Activated T-cell treated with anti-CD3 and anti-CD28 coated beads, Interleukin-2, amount 50 U/mL, for 24 hours (primary cell): ENCODE results near the gene AARS1.
"Not testable (repeated sequence)": the region's sequence is repeated elsewhere in the genome, so short reads cannot be mapped to it uniquely, and the experiment has no call there.

Experiments
- DNase-seq: peaks from one replicate; pipeline ENCODE4 v3.0.0-alpha.2; 2020
- H3K27ac Mint-ChIP-seq: 2 replicates; pipeline ENCODE4 v1.8.0; 2020; ENCODE audit warnings: mild to moderate bottlenecking, mixed read lengths
- H3K27me3 Mint-ChIP-seq: 2 replicates; pipeline ENCODE4 v1.8.0; 2020; ENCODE audit warnings: mixed read lengths
- H3K36me3 Mint-ChIP-seq: 2 replicates; pipeline ENCODE4 v1.8.0; 2020; ENCODE audit warnings: low read depth, mixed read lengths
- H3K4me1 Mint-ChIP-seq: 2 replicates; pipeline ENCODE4 v1.8.0; 2020; ENCODE audit warnings: low read depth, mixed read lengths
- H3K4me3 Mint-ChIP-seq: 2 replicates; pipeline ENCODE4 v1.8.0; 2020; ENCODE audit warnings: mild to moderate bottlenecking, moderate library complexity, mixed read lengths
- H3K9me3 Mint-ChIP-seq: 2 replicates; pipeline ENCODE4 v1.8.0; 2020; ENCODE audit warnings: mixed read lengths

AARS1 gene

GRCh38 chr16:70295634-70296033, 6.3 kb upstream of the AARS1 start:
- Mint-ChIP-seq H3K4me1 (peaks cover 27% of the 10 kb centered on the region), H3K4me3 (no peak overlapping the region), H3K9me3 (no peaks in the 10 kb centered on the region), H3K27ac (no peak overlapping the region), H3K36me3 (peaks cover 18% of the 10 kb centered on the region), H3K27me3 (no peaks in the 10 kb centered on the region)
- DNase-seq, result no peak

DNA sequence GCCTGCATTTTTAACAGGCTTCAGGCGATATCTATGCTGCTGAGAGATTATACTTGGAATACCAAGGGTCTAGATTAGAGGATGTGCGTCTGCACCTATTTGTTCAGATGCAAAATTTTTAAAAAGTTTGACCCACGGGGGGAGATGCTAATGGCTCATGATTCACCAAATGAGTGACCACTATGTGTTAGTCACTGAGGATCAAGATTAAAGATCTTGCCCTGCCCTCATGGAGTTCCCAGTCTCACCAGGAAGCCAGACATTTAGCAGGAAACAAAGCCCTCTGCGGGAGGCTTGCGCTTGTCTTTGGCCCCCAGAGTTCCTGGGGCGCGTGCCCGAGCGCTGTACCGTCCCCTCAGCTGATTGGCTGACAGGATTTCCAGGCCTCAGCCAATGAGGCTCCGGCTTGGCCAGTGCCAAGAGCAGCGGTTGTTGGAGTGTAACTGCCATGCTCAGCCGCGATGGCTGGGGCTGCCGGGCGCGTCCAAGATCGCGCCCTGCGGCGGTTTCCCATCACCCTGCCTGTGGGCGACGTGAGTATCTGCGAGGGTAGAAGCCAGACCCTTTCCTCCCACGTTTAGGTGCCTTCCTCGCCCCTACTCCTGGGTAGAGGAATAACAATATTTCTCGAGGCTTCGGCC, 5.2 kb upstream of the AARS1 start:
- H3K4me1 Mint-ChIP-seq, result peaks cover 22% of the 10 kb centered on the region
- peaks cover 9% of the 10 kb centered on the region for H3K36me3 Mint-ChIP-seq
- no peak overlapping the region for H3K4me3 Mint-ChIP-seq
- H3K9me3 Mint-ChIP-seq, result no peaks in the 10 kb centered on the region
- H3K27ac Mint-ChIP-seq, result no peak overlapping the region
- H3K27me3 Mint-ChIP-seq, result no peaks in the 10 kb centered on the region
- DNase-seq, result no peak

- H3K27me3 Mint-ChIP-seq, H3K9me3 Mint-ChIP-seq, H3K4me3 Mint-ChIP-seq, H3K27ac Mint-ChIP-seq, DNase-seq: not testable (repeated sequence)
- Mint-ChIP-seq H3K36me3 (peaks cover 20% of the 10 kb centered on the region), H3K4me1 (peaks cover 20% of the 10 kb centered on the region)
Observed at GRCh38 chr16:70292148-70292547, 2.8 kb upstream of the AARS1 start.

- Mint-ChIP-seq H3K4me3 (no peak overlapping the region), H3K27me3 (no peaks in the 10 kb centered on the region), H3K4me1 (peaks cover 20% of the 10 kb centered on the region), H3K36me3 (peaks cover 25% of the 10 kb centered on the region), H3K27ac (peak overlapping the region; percentile 47), H3K9me3 (no peaks in the 10 kb centered on the region)
- no peak for DNase-seq
Observed at GRCh38 chr16:70290949-70291519, 1.7 kb upstream of the AARS1 start.

- peak overlapping the region; percentile 98 for H3K4me3 Mint-ChIP-seq
- not testable (repeated sequence) for H3K9me3 Mint-ChIP-seq, DNase-seq, H3K27me3 Mint-ChIP-seq
- H3K36me3 Mint-ChIP-seq, result peaks cover 57% of the 10 kb centered on the region
- peak overlapping the region; percentile 100 for H3K27ac Mint-ChIP-seq
- peaks cover 45% of the 10 kb centered on the region for H3K4me1 Mint-ChIP-seq
Observed at GRCh38 chr16:70287304-70287971, 1.9 kb downstream of the AARS1 start.

GRCh38 chr16:70276392-70276791, 12.9 kb downstream of the AARS1 start:
- no peaks in the 10 kb centered on the region for H3K27me3 Mint-ChIP-seq
- H3K4me1 Mint-ChIP-seq, result peaks cover 6% of the 10 kb centered on the region
- no peaks in the 10 kb centered on the region for H3K9me3 Mint-ChIP-seq
- peak overlapping the region; percentile 72 for H3K27ac Mint-ChIP-seq
- no peak overlapping the region for H3K4me3 Mint-ChIP-seq
- H3K36me3 Mint-ChIP-seq, result peaks cover 78% of the 10 kb centered on the region
- DNase-seq, result no peak

DNA sequence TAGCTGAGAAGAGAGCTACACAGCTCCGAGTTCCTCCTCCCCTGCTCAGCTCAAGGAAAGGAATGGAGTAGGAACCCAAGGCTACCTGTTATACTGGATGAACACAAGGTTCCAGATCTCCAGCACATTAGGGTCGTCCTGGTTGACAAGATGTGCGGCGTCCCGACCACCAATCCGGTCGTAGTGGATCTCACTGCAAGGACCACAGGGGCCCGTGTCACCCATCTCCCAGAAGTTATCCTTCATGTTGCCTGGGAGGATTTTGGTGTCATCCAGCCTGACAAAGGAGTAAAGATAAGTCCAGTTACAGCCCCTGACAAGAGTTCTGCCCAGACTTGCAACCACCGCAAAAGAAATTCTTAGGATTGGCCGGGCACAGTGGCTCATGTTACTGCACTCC, 17.6 kb downstream of the AARS1 start:
- no peaks in the 10 kb centered on the region for H3K4me1 Mint-ChIP-seq
- H3K4me3 Mint-ChIP-seq, result no peak overlapping the region
- H3K36me3 Mint-ChIP-seq, result peaks cover 84% of the 10 kb centered on the region
- no peaks in the 10 kb centered on the region for H3K27me3 Mint-ChIP-seq
- H3K9me3 Mint-ChIP-seq, result no peaks in the 10 kb centered on the region
- no peak for DNase-seq
- H3K27ac Mint-ChIP-seq, result no peak overlapping the region

GRCh38 chr16:70270176-70270575, 19.1 kb downstream of the AARS1 start:
- Mint-ChIP-seq H3K4me3 (no peak overlapping the region), H3K27ac (no peak overlapping the region), H3K9me3 (no peaks in the 10 kb centered on the region), H3K4me1 (no peaks in the 10 kb centered on the region), H3K27me3 (no peaks in the 10 kb centered on the region), H3K36me3 (peaks cover 86% of the 10 kb centered on the region)
- no peak for DNase-seq

DNA sequence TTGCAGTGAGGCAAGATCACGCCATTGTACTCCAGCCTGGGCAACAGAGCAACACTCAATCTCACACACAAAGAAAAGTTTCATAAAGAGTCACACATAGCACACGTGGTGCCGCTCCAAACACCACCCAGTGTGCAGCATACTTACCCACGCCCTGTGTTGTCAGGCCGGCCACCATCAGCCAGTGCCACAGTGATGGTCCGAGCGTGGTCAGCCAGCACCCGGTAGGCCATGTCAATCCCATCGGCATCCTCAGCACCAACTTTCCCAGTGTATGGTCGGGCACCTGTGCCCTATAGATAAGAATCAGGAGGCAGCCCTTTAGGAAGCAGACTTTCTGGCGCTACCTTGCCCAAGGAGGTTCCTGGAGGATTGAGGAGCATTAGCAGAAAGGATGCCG, 19.8 kb downstream of the AARS1 start:
- H3K4me3 Mint-ChIP-seq, result no peak overlapping the region
- DNase-seq, result no peak
- no peaks in the 10 kb centered on the region for H3K27me3 Mint-ChIP-seq
- H3K36me3 Mint-ChIP-seq, result peaks cover 86% of the 10 kb centered on the region
- H3K27ac Mint-ChIP-seq, result peak overlapping the region; percentile 40
- H3K4me1 Mint-ChIP-seq, result no peaks in the 10 kb centered on the region
- no peaks in the 10 kb centered on the region for H3K9me3 Mint-ChIP-seq

- H3K9me3 Mint-ChIP-seq, H3K4me3 Mint-ChIP-seq, H3K4me1 Mint-ChIP-seq, H3K27ac Mint-ChIP-seq, H3K27me3 Mint-ChIP-seq, DNase-seq: not testable (repeated sequence)
- peaks cover 92% of the 10 kb centered on the region for H3K36me3 Mint-ChIP-seq
Observed at GRCh38 chr16:70267922-70268321, 21.4 kb downstream of the AARS1 start.

DNA sequence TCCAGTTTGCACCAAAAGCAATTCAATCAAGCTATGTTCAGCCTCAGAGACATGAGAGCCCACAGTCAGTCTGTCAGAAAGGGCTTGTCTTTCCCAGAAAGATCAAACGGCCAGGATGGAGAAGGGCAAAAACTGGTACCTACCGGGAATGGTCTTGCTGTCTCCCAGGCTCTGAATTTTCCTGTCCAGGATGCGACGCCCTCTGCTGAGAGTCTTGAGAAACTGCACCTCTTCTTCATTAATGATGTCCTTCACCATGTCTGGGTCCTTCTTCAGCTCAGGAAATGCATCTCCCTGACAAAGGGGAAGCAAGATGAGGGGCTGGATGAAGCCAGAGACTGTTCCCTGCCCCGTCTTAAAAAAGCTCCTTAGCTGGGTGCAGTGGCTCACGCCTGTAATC, 21.8 kb downstream of the AARS1 start:
- H3K9me3 Mint-ChIP-seq, result no peaks in the 10 kb centered on the region
- H3K27me3 Mint-ChIP-seq, result no peaks in the 10 kb centered on the region
- peaks cover 90% of the 10 kb centered on the region for H3K36me3 Mint-ChIP-seq
- no peak overlapping the region for H3K4me3 Mint-ChIP-seq
- no peak for DNase-seq
- H3K4me1 Mint-ChIP-seq, result no peaks in the 10 kb centered on the region
- H3K27ac Mint-ChIP-seq, result no peak overlapping the region

DNA sequence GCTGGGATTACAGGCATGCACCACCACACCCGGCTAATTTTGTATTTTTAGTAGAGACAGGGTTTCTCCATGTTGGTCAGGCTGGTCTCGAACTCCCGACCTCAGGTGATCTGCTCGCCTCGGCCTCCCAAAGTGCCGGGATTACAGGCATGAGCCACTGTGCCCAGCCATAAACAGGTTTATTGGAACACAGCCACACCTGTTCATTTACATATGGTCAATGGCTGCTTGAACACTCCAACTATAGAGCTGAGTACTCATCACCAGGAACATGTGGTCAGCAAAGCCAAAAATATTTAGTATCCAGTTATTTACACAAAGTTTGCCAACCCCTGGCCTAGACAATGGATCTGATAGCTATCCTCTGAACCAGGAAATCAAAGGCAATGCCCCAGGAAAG, 29.4 kb downstream of the AARS1 start:
- H3K9me3 Mint-ChIP-seq, H3K27me3 Mint-ChIP-seq, H3K27ac Mint-ChIP-seq, H3K4me1 Mint-ChIP-seq, H3K4me3 Mint-ChIP-seq: not testable (repeated sequence)
- H3K36me3 Mint-ChIP-seq, result peaks cover 93% of the 10 kb centered on the region
- peak; percentile 7 for DNase-seq

- peaks cover 94% of the 10 kb centered on the region for H3K36me3 Mint-ChIP-seq
Observed at GRCh38 chr16:70258946-70259345, 30.4 kb downstream of the AARS1 start.

DNA sequence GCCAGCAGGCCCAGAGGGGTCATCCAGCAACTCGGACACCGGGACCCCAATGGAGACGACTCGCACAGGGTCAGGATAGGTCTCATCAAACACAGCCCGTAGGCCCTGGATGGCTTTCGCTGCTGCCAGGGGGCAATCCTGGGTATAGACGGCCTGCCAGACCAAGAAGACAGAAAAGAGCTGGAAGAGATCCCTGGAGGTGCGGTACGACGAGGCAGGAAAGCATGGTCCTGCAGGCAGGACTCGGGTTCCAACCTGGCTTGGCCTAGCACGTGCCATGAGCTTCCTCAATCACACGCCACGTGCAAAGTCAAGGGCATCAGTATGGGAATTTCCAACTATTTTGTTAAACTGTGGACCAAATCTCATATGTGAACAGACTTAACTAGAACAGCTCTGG, 31.2 kb downstream of the AARS1 start:
- peak; percentile 27 for DNase-seq
- Mint-ChIP-seq H3K9me3 (no peaks in the 10 kb centered on the region), H3K27ac (peak overlapping the region; percentile 40), H3K27me3 (no peaks in the 10 kb centered on the region), H3K36me3 (peaks cover 93% of the 10 kb centered on the region), H3K4me1 (no peaks in the 10 kb centered on the region), H3K4me3 (no peak overlapping the region)

More at GRCh38 chr16:70258946-70259345, 30.4 kb downstream of the AARS1 start:
- no peaks in the 10 kb centered on the region for H3K4me1 Mint-ChIP-seq
- peak overlapping the region; percentile 37 for H3K27ac Mint-ChIP-seq
- H3K9me3 Mint-ChIP-seq, result no peaks in the 10 kb centered on the region
- H3K27me3 Mint-ChIP-seq, result no peaks in the 10 kb centered on the region
- H3K4me3 Mint-ChIP-seq, result no peak overlapping the region
- DNase-seq, result peak; percentile 1

DNA sequence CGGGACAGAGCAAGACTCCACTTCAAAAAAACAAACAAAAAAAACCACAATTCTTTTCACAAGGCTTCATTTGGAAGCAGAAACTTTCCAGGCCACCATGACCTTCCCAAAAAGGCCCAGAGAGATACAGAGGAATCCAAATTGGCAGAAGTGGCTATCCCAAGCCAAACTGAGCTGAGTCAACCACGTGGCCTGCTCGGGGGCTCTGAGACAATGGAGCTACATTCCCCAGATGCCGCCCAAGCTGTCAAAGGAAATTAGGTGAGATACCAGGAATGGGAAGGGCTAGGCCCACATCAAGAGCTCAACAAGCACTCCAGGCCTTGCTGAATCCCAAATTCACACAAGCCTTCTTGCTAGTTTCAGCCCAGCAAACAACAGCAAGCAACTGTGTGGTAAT, 31.9 kb downstream of the AARS1 start:
- Mint-ChIP-seq H3K4me1 (peaks cover under 1% of the 10 kb centered on the region), H3K27me3 (no peaks in the 10 kb centered on the region), H3K4me3 (no peak overlapping the region), H3K27ac (no peak overlapping the region), H3K9me3 (no peaks in the 10 kb centered on the region), H3K36me3 (peaks cover 94% of the 10 kb centered on the region)
- peak; percentile 13 for DNase-seq
